Right lobe of liver (tissue), 4 donors: ENCODE data around the gene VANGL1.
A peak's percentile ranks its signal among the peaks of the same experiment; 100 is the strongest.

ENCODE experiments used
- CTCF ChIP-seq, 4 donors: fragments of 200-600 bp in 3 of 4; fragments of 450-650 bp in 1 of 4; IDR thresholded peaks; one replicate each; pipeline versions ENCODE4 v1.5.1 to v1.8.0; 2016 to 2022; ENCODE audit warnings: antibody characterized with exemption in 4 of 4, mild to moderate bottlenecking in 2 of 4
- POLR2A ChIP-seq: fragments of 450-650 bp; IDR thresholded peaks from one replicate; pipeline ENCODE4 v1.6.1; 2017; ENCODE audit warnings: antibody characterized with exemption, mild to moderate bottlenecking
- donor health status: DM: no; HTN: no; CAD: no.
- donor health status: DM: no; HTN: no; CAD: no.
- donor health status: DM: no; HTN: yes; CAD: no.

- TF ChIP-seq CTCF (IDR thresholded peaks at IDR 0.05) (peak; percentile 79 to 93 (median 86)), POLR2A (no peak)
Measured at GRCh38 chr1:115595279-115596079, 46.3 kb upstream of the VANGL1 start.
